Epithelial cell of proximal tubule (primary cell): ENCODE measurements around the gene ITGB3. TPM values are rescaled to one million over a fixed set of nuclear protein-coding genes. Genes with fewer than 3 reads are reported as not detected.
"Not testable (repeated sequence)": the region's sequence is repeated elsewhere in the genome, so short reads cannot be mapped to it uniquely, and the experiment has no call there.

Experiments
- DNase-seq: peaks from one replicate; pipeline ENCODE4 v3.0.0-alpha.2; 2011; ENCODE audit warnings: low read depth
- H3K4me3 ChIP-seq: 2 replicates; pipeline ENCODE4 v1.5.1; 2011; ENCODE audit warnings: low read depth, mild to moderate bottlenecking, low read length
- total RNA-seq: library from RNA; depleted of rRNA; stranded (reverse); fragments of >200 nt; gene quantifications from 2 replicates; pipeline ENCODE4 v1.2.3, GENCODE V29; 2015
- TF ChIP-seq, protein P1 (sequence below): conservative IDR thresholded peaks from 2 replicates; pipeline ENCODE4 v1.5.1; 2012; ENCODE audit warnings: low read depth, mild to moderate bottlenecking, low read length

ITGB3 gene
- total RNA-seq, 1 donor from 2014 or later = 181 TPM

DNA sequence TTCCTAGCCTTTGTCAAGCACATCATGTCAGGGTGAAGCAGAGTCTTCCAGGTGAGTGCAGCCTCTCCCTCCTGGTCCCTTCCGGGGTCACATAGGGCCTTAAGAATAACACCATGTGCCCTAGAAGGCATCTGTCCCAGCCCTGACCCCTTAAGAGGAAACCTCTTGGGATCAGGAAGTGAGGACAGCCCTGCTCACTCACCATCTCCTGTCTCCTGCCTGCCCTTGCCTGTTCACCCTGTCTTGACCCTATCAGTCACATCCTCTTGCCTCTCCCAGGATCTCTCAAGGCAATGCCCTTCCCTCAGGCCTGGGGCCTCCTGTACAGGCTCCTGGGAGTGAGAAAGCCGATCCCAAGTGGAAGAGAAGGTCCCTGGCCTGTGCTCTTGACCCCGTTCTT, 30.6 kb upstream of the ITGB3 start:
- DNase-seq = no peak

DNA sequence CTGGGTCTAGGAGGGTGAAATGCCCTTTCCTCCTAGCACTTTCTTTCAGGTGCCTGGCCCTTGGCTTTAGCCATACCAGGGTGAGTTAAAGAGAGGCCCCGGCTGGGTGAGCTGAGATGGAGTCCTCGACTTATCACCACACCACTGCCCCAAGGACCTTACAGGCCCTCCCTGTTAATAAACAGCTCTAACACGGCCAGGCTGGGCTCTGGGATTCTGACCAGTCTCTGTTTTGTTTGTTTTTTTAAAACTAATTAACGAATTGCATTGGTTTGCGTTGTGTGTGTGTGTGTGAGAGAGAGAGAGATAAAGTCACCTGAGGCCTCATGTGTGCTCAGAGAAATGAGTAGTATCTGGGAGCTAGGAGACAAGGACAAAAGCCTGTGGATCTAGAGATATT, 30.2 kb upstream of the ITGB3 start:
- no peak overlapping the region for H3K4me3 ChIP-seq
- TF ChIP-seq, protein P1, sequence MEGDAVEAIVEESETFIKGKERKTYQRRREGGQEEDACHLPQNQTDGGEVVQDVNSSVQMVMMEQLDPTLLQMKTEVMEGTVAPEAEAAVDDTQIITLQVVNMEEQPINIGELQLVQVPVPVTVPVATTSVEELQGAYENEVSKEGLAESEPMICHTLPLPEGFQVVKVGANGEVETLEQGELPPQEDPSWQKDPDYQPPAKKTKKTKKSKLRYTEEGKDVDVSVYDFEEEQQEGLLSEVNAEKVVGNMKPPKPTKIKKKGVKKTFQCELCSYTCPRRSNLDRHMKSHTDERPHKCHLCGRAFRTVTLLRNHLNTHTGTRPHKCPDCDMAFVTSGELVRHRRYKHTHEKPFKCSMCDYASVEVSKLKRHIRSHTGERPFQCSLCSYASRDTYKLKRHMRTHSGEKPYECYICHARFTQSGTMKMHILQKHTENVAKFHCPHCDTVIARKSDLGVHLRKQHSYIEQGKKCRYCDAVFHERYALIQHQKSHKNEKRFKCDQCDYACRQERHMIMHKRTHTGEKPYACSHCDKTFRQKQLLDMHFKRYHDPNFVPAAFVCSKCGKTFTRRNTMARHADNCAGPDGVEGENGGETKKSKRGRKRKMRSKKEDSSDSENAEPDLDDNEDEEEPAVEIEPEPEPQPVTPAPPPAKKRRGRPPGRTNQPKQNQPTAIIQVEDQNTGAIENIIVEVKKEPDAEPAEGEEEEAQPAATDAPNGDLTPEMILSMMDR = no peak
- DNase-seq = no peak

More for the DNA sequence above, 30.6 kb upstream of the ITGB3 start:
- TF ChIP-seq, protein P1 = no peak
- no peak overlapping the region for H3K4me3 ChIP-seq

DNA sequence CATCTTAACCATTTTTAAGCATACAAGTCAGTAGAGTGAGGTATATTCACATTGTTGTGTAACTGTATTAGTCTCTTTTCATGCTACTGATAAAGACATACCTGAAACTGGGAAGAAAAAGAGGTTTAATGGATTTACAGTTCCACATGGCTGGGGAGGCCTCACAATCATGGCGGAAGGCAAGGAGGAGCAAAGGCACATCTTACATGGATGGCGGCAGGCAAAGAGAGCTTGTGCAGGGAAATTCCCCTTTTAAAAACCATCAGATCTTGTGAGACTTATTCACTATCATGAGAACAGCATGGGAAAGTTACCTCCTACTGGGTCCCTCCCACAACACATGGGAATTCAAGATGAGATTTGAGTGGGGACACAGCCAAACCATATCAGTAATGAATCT, 29.6 kb upstream of the ITGB3 start:
- DNase-seq, H3K4me3 ChIP-seq: not testable (repeated sequence)

DNA sequence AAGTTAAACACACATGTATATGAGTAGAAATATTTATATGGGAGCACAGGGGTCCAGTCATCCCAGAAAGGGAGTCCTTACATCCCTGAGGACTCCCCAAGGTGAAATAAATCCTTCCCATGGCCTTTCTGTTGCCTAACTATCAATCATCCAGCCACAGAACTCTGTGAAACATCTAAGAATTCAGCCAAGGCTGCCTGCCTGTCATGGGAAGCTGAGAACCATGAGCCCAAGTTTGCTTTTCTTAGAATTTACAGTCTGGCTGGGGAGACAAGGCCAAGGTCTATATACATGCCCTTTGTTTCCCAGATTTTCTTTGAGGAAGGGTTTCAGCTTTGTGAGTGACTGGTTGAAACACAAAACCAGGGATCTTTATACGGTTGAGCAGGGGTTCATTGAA, 28.7 kb upstream of the ITGB3 start:
- DNase-seq = no peak
- TF ChIP-seq, protein P1 = no peak
- H3K4me3 ChIP-seq = no peak overlapping the region

DNA sequence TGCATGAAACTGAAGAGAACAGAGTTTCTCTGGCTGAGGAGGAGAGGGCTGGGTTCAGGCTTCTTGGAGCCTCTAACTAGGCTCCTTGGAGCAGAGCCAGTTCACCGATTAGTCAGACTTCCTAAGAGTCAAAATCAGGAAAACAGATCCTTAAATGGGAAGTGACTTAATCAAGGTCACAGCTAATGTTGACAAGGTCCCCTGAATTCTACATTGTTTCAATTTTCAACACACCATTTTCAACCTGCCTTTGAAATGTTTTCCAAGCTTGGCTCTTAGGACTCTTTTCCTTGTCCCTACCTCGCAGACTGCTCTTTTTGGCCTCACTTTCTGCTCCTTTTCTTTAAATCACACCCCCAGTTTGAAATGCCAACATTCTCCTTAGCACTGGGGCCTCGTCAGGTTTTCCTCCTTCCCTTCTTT, 28.2 kb upstream of the ITGB3 start:
- DNase-seq = peak; percentile 82
- H3K4me3 ChIP-seq = no peak overlapping the region
- TF ChIP-seq, protein P1 = no peak

DNA sequence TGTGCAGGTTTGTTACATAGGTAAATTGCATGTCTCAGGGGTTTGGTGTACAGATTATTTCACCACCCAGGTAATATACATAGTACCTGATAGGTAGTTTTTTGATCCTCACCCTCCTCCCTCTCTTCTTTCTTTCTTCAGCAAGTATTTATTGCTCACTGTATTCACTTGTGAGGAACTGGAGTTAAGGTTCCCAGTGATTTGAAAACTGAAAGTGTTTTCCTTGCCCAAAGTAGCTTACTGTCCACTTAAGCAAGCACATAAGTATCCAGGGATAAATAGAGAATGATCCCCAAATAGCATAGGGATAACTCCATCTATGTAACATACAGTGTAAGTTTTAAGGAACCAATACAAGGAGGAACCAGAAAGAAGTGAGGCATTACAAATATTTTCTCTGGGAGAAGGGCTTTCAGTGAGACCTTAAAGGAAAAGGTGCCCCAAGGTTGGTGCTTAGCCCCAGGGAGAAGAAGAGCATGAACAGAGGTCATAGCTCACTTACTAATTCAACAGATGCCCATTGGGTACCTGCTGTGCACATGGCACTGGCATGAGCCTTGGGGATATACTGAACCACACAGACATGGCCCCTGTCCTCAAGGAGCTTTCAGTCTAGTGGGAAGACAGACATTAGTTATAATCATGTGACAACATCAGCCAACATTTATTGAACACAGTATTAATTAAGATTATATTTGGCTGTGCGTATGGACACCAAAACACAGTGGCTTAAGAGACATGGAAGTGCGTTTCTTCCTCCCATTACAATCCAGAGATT, 27.5 kb upstream of the ITGB3 start:
- TF ChIP-seq, protein P1 = no peak
- no peak for DNase-seq
- no peak overlapping the region for H3K4me3 ChIP-seq

DNA sequence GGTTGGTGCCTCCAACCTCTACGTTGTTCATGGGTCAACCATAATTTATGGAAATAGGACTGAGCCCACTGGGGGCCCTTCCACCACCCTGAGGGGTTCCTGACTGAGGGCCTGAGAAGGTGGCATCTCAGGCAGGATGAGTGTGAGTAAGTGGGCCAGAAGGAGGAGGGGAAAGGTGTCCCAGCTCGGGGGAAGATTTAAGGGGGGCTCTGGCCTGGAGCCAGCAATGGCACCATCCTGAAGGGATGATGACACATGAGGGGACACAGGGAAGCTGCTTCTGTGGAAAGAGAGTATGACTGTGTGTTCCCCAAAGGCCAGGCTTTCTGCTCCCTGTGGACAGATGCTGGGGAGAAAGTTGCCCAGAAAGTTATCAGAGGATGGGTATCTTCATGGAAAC, 25.8 kb upstream of the ITGB3 start:
- H3K4me3 ChIP-seq = no peak overlapping the region
- TF ChIP-seq, protein P1 = no peak
- no peak for DNase-seq
